ENCODE results near the gene SHOX.

Gene SHOX

DNA sequence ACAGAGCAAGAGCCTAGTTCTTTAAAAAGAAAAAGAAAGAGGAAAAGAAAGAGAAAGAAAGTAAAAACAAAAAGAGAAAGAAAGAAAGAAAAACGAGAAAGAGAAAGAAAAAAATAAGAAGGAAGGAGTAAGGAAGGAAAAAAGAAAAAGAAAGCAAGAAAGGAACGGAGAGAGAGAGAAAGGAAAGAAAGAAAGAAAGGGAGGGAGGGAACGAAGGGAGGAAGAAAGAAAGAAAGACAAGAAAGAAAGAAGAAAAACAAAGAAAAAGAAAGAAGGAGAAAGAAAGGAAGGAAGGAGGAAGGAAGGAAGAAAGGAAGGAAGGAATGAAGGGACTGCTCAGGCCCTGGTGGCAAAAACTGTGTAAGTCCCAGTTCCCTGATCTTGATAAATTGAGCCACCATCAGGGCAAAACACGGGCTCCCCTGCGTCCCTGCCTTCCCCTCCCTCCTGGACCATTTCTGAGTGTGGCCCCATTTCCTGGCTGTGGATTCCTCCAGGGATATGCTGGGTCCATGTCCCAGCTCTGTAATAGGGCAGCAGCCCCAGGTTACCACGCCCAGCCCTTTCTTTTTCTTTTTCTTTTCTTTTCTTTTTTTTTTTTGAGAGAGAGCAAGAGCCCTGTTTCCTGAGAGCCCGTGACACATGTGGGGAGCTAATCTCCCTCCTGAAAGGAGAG lies 44.8 kb downstream of the SHOX start:
- DNase-seq, result no peak

DNA sequence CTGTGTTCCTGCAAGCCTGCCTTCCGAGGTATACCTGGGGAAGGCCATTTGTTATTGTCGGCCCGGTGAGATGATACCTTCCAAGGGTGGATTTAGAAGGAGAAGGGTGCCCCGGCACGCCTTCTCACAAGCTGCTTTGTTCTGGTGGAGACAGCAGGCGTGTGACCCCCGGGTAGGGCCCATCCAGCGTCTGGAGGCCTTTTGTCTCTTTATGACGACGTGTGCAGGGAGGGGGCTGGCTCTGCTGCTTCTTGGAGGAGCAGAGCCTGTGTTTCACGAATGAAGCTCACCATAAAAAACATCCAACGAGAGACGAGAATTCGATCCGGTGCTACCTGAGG lies 45.3 kb downstream of the SHOX start:
- no peak for DNase-seq

DNA sequence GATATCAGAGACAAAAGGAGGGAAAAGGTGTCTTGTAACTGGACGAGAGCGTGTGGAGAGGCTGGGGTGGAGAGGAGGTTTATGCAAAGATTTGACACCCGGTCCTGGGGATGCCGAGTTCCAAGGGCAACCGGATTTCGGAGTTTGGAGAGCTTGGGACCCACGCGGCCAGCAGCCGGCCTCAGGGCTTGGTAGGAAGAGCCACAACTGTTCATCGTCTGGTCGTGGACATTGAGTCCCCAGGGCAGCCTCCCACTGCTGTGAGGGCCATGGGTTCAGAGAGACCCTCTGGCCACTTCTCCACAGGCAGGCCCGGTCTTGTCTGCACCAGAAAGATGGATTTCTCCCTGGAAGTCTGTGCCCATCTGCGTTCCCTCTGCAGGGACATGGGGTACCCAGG lies 46.8 kb downstream of the SHOX start:
- DNase-seq, result no peak

DNA sequence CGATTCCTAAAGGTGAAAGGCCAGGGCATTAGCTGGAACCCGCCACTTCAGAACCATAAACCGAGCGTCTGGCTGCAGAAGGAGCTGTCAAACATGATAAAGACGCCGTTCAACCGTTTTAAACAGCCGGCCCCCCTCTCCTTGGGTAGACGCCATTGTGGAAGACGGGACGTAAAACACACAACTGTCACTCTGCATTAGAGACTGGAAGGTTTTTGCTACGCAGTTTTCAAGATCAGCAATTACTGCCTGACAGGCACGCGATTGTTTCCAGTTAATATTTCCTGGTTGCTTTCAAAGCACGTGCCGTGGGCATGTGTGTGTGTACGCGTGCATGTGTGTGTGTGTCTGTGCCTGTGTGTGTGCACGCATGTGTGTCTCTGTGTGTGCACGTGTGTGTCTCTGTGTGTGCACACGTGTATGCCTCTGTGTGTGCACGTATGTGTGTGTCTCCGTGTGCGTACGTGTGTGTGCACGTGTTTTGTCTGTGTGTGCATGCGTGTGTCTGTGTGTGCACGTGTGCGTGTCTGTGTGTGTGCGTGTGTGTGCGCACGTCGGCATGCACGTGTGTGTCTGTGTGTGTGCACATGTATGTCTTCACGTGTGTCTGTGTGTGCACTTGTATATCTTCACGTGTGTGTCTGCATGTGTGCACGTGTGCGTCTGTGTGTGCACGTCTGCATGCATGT lies 48.8 kb downstream of the SHOX start:
- no peak for DNase-seq

DNA sequence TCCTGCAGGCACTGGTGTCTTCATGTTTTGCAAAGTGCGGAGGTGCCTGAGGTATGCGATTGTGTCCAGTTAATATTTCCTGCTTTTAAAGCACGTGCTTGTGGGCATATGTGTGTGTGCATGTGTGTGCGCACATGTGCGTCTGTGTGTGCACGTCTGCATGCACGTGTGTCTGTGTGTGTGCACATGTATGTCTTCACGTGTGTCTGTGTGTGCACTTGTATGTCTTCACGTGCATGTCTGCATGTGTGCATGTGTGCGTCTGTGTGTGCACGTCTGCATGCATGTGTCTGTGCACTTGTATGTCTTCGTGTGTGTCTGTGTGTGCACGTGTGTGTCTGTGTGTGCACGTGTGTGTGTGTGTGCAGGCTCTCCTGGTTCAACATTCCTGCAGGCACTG lies 49.5 kb downstream of the SHOX start:
- DNase-seq, result no peak

DNA sequence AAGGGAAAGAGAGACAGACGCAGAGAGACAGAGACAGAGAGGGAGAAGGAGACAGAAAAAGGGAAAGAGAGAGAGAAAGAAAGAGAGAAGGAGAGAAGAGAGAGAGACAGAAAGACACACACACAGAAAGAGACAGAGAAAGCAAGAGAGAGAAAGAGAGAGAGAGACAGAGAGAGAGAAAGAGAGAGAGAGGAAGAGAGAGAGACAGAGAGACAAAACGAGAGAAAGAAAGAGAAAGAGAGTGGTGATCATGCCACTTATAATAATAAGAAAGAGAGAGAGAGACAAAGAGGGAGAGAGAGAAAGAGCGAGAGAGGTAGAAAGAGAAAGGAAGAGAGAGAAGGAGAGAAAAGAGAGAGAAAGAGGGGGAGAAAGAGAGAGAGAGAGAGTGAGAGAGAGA lies 51.4 kb downstream of the SHOX start:
- no peak for DNase-seq

DNA sequence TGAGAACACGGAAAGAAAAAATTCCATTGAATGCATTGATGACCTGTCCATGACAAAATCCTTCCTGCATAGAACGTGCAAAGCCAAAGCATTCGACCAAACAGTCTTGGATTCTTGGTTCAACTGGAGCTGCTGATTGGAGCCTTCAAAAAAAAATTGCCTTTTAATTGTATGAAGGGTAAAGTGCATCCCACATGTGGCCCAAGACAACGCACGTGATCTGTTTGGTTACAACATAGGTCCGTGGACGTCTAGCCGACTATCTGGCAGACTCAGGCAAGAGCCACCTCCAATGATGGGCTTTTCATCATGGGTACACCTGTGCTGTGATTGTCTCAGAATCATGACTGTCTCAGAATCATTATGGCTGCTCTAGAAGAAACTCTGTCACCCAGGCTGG lies 52.3 kb downstream of the SHOX start:
- DNase-seq, result no peak

DNA sequence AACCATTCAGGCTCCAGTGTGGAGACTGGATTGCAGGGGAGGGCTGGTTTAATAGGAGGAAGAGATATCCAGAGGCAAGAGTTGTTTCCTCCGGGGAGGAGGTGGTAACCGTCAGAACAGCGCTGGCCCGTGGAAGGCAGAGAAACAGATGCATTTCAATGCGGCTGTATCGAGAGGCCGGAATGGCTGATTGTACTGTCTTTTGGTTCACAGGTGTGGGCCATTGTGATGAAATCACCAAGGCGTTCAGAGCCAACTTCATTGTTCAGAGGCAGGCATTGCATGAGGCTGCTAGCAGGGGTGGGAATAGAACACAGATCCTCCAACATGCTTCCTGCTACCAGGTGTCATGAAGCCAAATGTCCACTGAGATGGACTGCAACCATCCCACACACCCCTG lies 53.0 kb downstream of the SHOX start:
- no peak for DNase-seq

DNA sequence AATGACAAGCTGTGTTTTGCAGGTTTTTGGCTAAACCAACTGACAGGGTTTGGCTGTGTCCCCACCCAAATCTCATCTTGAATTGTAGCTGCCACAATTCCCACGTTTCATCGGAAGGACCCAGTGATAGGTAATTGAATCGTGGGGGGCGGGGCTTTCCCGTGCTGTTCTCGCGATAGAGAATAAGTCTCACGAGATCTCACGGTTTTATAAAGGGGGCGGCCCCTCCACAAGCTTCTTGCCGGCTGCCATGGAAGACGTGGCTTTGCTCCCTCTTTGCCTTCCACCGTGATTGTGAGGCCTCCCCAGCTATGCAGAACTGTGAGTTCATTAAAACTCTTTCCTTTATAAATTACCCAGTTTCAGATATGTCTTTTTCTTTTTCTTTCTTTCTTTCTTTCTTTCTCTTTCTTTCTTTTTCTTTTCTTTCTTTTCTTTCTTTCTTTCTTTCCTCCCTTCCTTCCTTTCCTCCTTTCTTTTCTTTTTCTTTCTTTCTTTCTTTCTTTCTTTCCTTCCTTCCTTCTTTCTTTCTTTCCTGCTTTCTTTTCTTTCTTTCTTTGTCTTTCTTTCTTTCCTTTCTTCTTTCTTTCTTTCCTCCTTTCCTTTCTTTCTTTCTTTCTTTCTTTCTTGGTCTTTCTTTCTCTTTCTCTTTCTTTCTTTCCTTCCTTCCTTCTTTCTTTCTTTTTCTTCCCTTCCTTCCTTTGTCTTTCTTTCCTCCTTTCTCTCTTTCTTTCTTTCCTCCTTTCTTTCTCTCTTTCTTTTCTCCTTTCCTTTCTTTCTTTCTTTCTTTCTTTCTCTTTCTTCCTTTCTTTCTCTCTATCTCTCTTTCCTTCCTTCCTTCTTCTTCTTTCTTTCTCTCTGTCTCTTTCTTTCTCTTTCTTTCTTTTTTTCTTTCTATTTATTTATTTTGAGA lies 54.8 kb downstream of the SHOX start:
- no peak for DNase-seq

DNA sequence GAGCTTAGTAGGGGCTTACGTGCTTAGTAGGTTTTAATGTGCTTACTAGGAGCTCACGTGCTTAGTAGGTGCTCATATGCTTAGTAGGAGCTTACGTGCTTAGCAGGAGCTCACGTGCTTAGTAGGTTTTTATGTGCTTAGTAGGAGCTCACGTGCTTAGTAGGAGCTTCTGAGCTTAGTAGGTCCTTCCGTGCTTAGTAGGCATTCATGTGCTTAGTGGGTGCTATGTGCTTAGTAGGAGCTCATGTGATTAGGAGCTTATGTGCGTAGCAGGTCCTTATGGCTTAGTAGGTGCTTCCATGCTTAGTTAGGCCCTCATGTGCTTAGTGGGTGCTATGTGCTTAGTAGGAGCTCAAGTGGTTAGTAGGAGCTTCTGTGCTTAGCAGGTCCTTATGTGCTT lies 59.4 kb downstream of the SHOX start:
- no peak for DNase-seq

DNA sequence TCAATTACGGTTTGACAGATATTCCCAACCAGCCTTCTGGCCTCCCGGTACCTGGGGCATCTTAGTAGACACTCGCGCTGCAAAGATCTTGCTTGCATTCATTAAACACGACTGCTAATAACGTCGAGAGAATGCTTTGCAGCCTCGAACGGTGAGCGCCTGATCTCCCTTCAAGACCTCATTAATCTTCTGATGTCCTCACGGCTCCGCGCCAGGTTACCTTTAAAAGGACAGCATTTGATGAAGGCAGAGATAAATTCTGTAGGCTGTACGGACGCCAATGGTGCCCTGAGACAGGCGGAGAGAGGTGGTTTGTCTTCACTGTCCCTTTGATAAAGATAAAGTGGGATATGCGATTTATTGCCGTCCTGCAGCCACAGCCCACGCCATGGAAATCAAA lies 64.2 kb downstream of the SHOX start:
- no peak for DNase-seq

DNA sequence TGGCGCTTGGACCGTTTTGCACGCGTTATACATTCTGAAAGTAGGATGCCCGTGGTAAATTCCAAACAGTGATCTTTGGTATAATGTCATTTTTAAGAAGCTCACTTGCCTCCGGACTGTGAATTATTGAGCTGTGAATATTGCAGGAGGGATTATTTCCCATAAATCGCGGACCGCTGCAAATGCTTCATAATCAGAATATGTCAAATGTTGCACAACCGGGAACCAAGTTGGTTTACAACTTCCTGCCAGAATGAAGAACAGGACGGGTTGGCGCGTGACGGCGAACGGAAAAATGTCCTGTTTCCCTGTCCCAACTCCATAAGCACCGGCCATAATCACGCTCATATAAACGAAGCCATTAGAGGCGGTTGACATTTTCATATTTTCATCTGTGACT lies 67.6 kb downstream of the SHOX start:
- DNase-seq, result no peak

DNA sequence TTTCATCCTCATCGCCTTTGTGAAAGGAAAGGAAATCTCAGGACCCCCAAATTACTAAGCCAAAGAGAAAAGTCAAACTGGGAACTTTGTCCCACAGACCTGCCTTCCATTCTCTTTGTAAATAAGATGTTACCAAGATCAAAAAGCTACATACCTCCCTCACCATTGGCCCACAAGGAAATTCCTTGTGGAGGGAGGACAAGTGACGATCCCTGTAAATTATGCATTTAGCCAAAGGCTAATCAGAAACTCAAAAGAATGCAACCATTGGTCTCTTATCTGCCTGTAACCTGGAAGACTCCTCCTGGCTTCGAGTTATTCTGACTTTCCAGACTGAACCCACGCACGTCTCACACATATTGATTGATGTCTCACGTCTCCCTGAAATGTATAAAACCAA lies 70.3 kb downstream of the SHOX start:
- DNase-seq, result no peak

DNA sequence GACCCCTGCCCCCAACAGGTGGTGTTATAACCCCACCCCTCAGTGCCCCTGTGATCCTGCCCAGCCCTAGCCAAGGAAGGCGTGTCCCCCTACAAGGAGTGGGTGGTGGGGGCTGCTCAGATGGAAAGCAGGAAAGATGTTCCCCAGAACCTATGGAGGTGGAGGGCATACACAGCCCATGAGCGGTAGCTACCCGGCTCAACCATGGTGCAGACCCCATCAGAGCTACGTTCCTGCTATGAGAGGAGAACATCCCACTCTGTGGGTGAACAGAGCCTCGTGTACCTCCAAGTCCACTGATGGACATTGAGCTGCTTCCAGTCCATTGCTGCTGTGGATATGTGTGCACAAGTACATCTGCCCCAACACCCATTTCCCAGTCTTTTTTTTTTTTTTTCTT lies 71.1 kb downstream of the SHOX start:
- DNase-seq, result no peak

DNA sequence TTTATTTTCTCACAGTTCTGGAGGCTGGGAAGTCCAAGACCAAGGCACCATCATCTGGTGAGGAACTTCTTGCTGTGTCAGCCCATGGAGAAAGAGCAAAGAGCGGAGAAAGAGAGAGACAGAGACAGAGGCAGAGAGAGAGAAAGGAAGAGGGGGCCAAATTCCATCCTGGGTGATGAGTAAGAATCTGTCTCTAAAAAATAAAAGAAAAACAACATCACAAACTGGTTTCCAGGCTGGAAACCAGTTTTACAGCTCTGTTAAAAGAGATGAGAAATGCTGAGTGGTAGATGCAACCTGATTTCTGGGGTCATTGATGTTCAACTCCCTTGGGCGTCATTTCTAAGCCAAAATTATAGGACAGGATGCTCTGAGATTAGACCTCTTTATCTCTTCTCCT lies 72.9 kb downstream of the SHOX start:
- DNase-seq, result no peak

DNA sequence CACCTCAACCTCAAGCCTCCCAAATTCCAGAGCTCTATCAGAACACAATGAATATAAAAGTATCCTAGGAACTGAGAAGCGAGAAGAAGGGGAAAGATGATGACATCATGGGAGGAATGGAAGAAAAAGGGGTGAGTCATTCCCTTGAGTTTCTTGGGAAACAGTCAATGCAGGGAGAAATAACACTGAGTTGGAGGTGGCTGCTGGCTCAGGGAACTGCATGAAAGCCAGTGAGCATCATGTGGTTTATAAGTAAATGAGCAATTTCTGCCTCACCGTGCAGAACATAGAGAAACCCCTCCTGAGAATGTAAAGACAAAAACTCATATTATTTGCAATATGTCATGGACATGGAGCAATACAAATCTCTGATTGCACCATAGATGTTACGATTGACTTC lies 73.3 kb downstream of the SHOX start:
- DNase-seq, result no peak
